HL-60/S4 treated with phorbol 12-myristate 13-acetate at 8.2 ng/mL for 4 days and 3 days (cell line): ENCODE data around the gene KCNK5.

ENCODE experiments used
- in situ Hi-C: fragments of 300-500 bp; cut with MboI; formaldehyde crosslinking; loops from 2 replicates; pipeline ENCODE4 v1.15.0; 2022; ENCODE audit warnings: low sequenced_read_pairs

Gene KCNK5

GRCh38 chr6:39243809-39244208 is 14.5 kb upstream of the KCNK5 start:
- in situ Hi-C loops = no loop called here

- in situ Hi-C loops = no loop called here
These were observed 11.0 kb upstream of the KCNK5 start for GRCh38 chr6:39240155-39240757.

GRCh38 chr6:39239527-39240154 is 10.4 kb upstream of the KCNK5 start:
- in situ Hi-C loops = no loop called here

GRCh38 chr6:39236742-39237141 is 7.5 kb upstream of the KCNK5 start:
- in situ Hi-C loops = no loop called here

GRCh38 chr6:39233333-39233732 is 4.1 kb upstream of the KCNK5 start:
- in situ Hi-C loops = no loop called here

- in situ Hi-C loops = no loop called here
These were observed 2.4 kb upstream of the KCNK5 start for GRCh38 chr6:39231521-39232243.

GRCh38 chr6:39230654-39231035 is 1.4 kb upstream of the KCNK5 start:
- in situ Hi-C loops = no loop called here

GRCh38 chr6:39228111-39228971 is 934 bp downstream of the KCNK5 start:
- in situ Hi-C loops = no loop called here

- in situ Hi-C loops = no loop called here
These were observed 1.8 kb downstream of the KCNK5 start for GRCh38 chr6:39227476-39227875.

- in situ Hi-C loops = no loop called here
These were observed 2.5 kb downstream of the KCNK5 start for GRCh38 chr6:39226639-39227329.

- in situ Hi-C loops = no loop called here
These were observed 3.3 kb downstream of the KCNK5 start for GRCh38 chr6:39225946-39226437.

GRCh38 chr6:39225543-39225942 is 3.7 kb downstream of the KCNK5 start:
- in situ Hi-C loops = no loop called here

GRCh38 chr6:39224523-39225182 is 4.6 kb downstream of the KCNK5 start:
- in situ Hi-C loops = no loop called here

GRCh38 chr6:39224011-39224410 is 5.3 kb downstream of the KCNK5 start:
- in situ Hi-C loops = no loop called here

- in situ Hi-C loops = no loop called here
These were observed 5.7 kb downstream of the KCNK5 start for GRCh38 chr6:39223555-39223954.

- in situ Hi-C loops = no loop called here
These were observed 6.2 kb downstream of the KCNK5 start for GRCh38 chr6:39223061-39223460.

GRCh38 chr6:39221779-39222641 is 7.3 kb downstream of the KCNK5 start:
- in situ Hi-C loops = no loop called here

- in situ Hi-C loops = no loop called here
These were observed 8.2 kb downstream of the KCNK5 start for GRCh38 chr6:39221115-39221514.
